HepG2 (cell line): ENCODE data around the gene DNPH1. TPM values are rescaled to one million over a fixed set of nuclear protein-coding genes. Genes with fewer than 3 reads are reported as not detected.

Experiments used
- ESRRA ChIP-seq: sonication (generic); formaldehyde crosslinking; IDR thresholded peaks from 2 replicates; pipeline ENCODE4 v1.5.1; 2020; ENCODE audit warnings: mild to moderate bottlenecking, low read depth, missing genetic modification reagents
- ETV5 ChIP-seq: IDR thresholded peaks from 2 replicates; pipeline ENCODE4 v1.6.1; 2018; ENCODE audit warnings: missing biosample characterization, missing genetic modification reagents, inconsistent platforms, borderline replicate concordance
- FOXK1 ChIP-seq: sonication (generic); formaldehyde crosslinking; IDR thresholded peaks from 2 replicates; pipeline ENCODE4 v1.4.0; 2020; ENCODE audit warnings: low read depth, missing genetic modification reagents, borderline replicate concordance
- MTF1 ChIP-seq: sonication (generic); formaldehyde crosslinking; IDR thresholded peaks from 2 replicates; pipeline ENCODE4 v1.5.0; 2020; ENCODE audit warnings: missing genetic modification reagents
- PHF20 ChIP-seq: sonication (generic); formaldehyde crosslinking; IDR thresholded peaks from 2 replicates; pipeline ENCODE4 v1.5.0; 2020; ENCODE audit warnings: mild to moderate bottlenecking, missing genetic modification reagents
- RARG ChIP-seq: sonication (generic); formaldehyde crosslinking; IDR thresholded peaks from 2 replicates; pipeline ENCODE4 v1.4.0; 2020; ENCODE audit warnings: low read depth, mild to moderate bottlenecking, missing genetic modification reagents
- THAP8 ChIP-seq: sonication (generic); formaldehyde crosslinking; IDR thresholded peaks from 2 replicates; pipeline ENCODE4 v1.5.1; 2020; ENCODE audit warnings: missing genetic modification reagents, mild to moderate bottlenecking, borderline replicate concordance
- TRAFD1 ChIP-seq: sonication (generic); formaldehyde crosslinking; IDR thresholded peaks from 2 replicates; pipeline ENCODE4 v1.5.1; 2020; ENCODE audit warnings: missing genetic modification reagents, mild to moderate bottlenecking, borderline replicate concordance
- ZBED4 ChIP-seq: sonication (generic); formaldehyde crosslinking; IDR thresholded peaks from 2 replicates; pipeline ENCODE4 v1.4.0; 2020; ENCODE audit warnings: missing genetic modification reagents, borderline replicate concordance
- ZFX ChIP-seq: sonication (generic); formaldehyde crosslinking; IDR thresholded peaks from 2 replicates; pipeline ENCODE4 v1.4.0; 2020; ENCODE audit warnings: mild to moderate bottlenecking, low read depth, missing genetic modification reagents, moderate library complexity
- ZNF101 ChIP-seq: sonication (generic); formaldehyde crosslinking; IDR thresholded peaks from 2 replicates; pipeline ENCODE4 v1.4.0; 2020; ENCODE audit warnings: mild to moderate bottlenecking, low read depth, missing genetic modification reagents, borderline replicate concordance
- ZNF234 ChIP-seq: sonication (generic); formaldehyde crosslinking; conservative IDR thresholded peaks from 2 replicates; pipeline ENCODE4 v1.5.1; 2020; ENCODE audit warnings: mild to moderate bottlenecking, missing genetic modification reagents
- ZNF317 ChIP-seq: sonication (generic); formaldehyde crosslinking; IDR thresholded peaks from 2 replicates; pipeline ENCODE4 v1.5.0; 2020; ENCODE audit warnings: mild to moderate bottlenecking, missing genetic modification reagents
- ZNF441 ChIP-seq: sonication (generic); formaldehyde crosslinking; IDR thresholded peaks from 2 replicates; pipeline ENCODE4 v1.7.0; 2021; ENCODE audit warnings: missing genetic modification reagents, borderline replicate concordance
- ZNF776 ChIP-seq: sonication (generic); formaldehyde crosslinking; IDR thresholded peaks from 2 replicates; pipeline ENCODE4 v1.4.0; 2020; ENCODE audit warnings: mild to moderate bottlenecking, missing genetic modification reagents
- polyA plus RNA-seq, 8 experiments: library from polyadenylated mRNA; depleted of rRNA in 3 of 8; stranded (reverse) in 7 of 8; unstranded in 1 of 8; fragments of >200 nt; fragmentation: Illumina TruSeq in 4 of 8; extraction: Trizol in 4 of 8; gene quantifications; 2 replicates each; pipeline versions ENCODE4 v1.2.1 to v1.2.3, GENCODE V29; 2011 to 2016; ENCODE audit warnings: low read depth in 4 of 8, missing spikeins in 1 of 8, mixed read lengths in 1 of 8; ENCODE audit not compliant: insufficient read depth in 1 of 8
- total RNA-seq, 5 experiments: library from RNA; depleted of rRNA; stranded (reverse); fragments of >200 nt; fragmentation: Illumina TruSeq; extraction: Trizol; gene quantifications; 2 replicates each; pipeline ENCODE4 v1.2.3, GENCODE V29; 2016; ENCODE audit warnings: low read depth in 1 of 5
- TF ChIP-seq, protein P1 (sequence below): sonication (generic); formaldehyde crosslinking; IDR thresholded peaks from 2 replicates; pipeline ENCODE4 v1.5.0; 2020; ENCODE audit warnings: missing genetic modification reagents, mild to moderate bottlenecking, borderline replicate concordance
- TF ChIP-seq, protein P2 (sequence below): sonication (generic); formaldehyde crosslinking; IDR thresholded peaks from 2 replicates; pipeline ENCODE4 v1.4.0; 2020; ENCODE audit warnings: missing genetic modification reagents, borderline replicate concordance
- TF ChIP-seq, protein P3 (sequence below): sonication (generic); formaldehyde crosslinking; IDR thresholded peaks from 2 replicates; pipeline ENCODE4 v1.5.0; 2020; ENCODE audit warnings: mild to moderate bottlenecking, missing genetic modification reagents, borderline replicate concordance

DNPH1 gene
- total and polyA plus RNA-seq, 2 of the 13 experiments (the other 11 are each of a cell fraction or from before 2014, with no cell fraction given): 56.5 to 75.1 TPM

DNA sequence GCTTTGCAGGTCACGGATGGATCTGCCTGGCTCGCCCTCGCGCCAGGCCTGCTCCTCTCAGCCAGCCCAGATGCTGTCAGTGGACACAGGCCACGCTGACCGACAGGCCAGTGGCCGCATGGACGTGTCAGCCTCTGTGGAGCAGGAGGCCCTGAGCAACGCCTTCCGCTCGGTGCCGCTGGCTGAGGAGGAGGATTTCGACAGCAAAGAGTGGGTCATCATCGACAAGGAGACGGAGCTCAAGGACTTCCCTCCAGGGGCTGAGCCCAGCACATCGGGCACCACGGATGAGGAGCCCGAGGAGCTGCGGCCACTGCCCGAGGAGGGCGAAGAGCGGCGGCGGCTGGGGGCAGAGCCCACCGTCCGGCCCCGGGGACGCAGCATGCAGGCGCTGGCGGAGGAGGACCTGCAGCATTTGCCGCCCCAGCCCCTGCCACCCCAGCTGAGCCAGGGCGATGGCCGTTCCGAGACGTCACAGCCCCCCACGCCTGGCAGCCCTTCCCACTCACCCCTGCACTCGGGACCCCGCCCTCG, 33.6 kb upstream of the DNPH1 start (continued):
- no peak for TF ChIP-seq TRAFD1 (CRISPR knock-in tag)
- TF ChIP-seq ZFX (CRISPR knock-in tag): no peak
- TF ChIP-seq, protein P1, sequence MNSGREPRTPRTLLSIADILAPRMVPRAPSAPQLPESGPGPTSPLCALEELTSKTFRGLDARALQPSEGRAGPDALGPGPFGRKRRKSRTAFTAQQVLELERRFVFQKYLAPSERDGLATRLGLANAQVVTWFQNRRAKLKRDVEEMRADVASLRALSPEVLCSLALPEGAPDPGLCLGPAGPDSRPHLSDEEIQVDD (CRISPR knock-in tag): no peak
- TF ChIP-seq ZNF101 (CRISPR knock-in tag): no peak
- TF ChIP-seq THAP8: peak; percentile 53; the same call in 1 of the 2 replicates
- 0 out of 2 replicates have a peak, but pooled peaks have one; percentile 88 for TF ChIP-seq ZNF776 (CRISPR knock-in tag)
- TF ChIP-seq FOXK1 (CRISPR knock-in tag): no peak
- 0 out of 2 replicates have a peak, but pooled peaks have one; percentile 70 for TF ChIP-seq ZNF234
- TF ChIP-seq, protein P2, sequence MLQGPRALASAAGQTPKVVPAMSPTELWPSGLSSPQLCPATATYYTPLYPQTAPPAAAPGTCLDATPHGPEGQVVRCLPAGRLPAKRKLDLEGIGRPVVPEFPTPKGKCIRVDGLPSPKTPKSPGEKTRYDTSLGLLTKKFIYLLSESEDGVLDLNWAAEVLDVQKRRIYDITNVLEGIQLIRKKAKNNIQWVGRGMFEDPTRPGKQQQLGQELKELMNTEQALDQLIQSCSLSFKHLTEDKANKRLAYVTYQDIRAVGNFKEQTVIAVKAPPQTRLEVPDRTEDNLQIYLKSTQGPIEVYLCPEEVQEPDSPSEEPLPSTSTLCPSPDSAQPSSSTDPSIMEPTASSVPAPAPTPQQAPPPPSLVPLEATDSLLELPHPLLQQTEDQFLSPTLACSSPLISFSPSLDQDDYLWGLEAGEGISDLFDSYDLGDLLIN (CRISPR knock-in tag): no peak
- TF ChIP-seq ETV5 (CRISPR knock-in tag): no peak
- no peak for TF ChIP-seq ZNF317 (CRISPR knock-in tag)
- no peak for TF ChIP-seq MTF1
- TF ChIP-seq RARG (CRISPR knock-in tag): no peak
- TF ChIP-seq ESRRA (CRISPR knock-in tag): no peak
- TF ChIP-seq ZBED4 (CRISPR knock-in tag): no peak
- TF ChIP-seq PHF20 (CRISPR knock-in tag): no peak
- TF ChIP-seq, protein P3, sequence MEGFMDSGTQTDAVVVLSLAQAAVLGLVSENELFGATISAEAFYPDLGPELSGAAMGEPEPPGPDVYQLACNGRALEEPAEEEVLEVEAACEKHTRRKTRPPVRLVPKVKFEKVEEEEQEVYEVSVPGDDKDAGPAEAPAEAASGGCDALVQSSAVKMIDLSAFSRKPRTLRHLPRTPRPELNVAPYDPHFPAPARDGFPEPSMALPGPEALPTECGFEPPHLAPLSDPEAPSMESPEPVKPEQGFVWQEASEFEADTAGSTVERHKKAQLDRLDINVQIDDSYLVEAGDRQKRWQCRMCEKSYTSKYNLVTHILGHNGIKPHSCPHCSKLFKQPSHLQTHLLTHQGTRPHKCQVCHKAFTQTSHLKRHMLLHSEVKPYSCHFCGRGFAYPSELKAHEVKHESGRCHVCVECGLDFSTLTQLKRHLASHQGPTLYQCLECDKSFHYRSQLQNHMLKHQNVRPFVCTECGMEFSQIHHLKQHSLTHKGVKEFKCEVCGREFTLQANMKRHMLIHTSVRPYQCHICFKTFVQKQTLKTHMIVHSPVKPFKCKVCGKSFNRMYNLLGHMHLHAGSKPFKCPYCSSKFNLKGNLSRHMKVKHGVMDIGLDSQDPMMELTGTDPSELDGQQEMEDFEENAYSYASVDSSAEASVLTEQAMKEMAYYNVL: 0 out of 2 replicates have a peak, but pooled peaks have one; percentile 8
- 0 out of 2 replicates have a peak, but pooled peaks have one; percentile 14 for TF ChIP-seq ZNF441
